Measurements from ENCODE around the gene TRAM2. TPM values are rescaled to one million over a fixed set of nuclear protein-coding genes. Genes with fewer than 3 reads are reported as not detected.

The TRAM2 gene
- total RNA-seq, 1 experiment from 2014 or later, result 21.2 TPM

GRCh38 chr6:52553158-52553557 is 23.7 kb downstream of the TRAM2 start:
- Histone ChIP-seq H3K79me2 (ENCODE audit: insufficient read depth, low read length) (no peaks in the 10 kb centered on the region), H2BK15ac (ENCODE audit: low read depth, low read length) (no peak overlapping the region), H3K4ac (ENCODE audit: low read depth, low read length) (no peak overlapping the region), H3K56ac (ENCODE audit: insufficient read length, low read depth, low read length) (no peak overlapping the region), H3K27me3 (ENCODE audit: insufficient read depth, low read length) (no peaks in the 10 kb centered on the region), H3K79me1 (ENCODE audit: insufficient read depth, low read depth, low read length, poor library complexity, severe bottlenecking) (no peaks in the 10 kb centered on the region), H3K23ac (ENCODE audit: insufficient read length, low read depth, low read length) (no peak overlapping the region), H4K5ac (ENCODE audit: insufficient read length, low read depth, low read length) (no peak overlapping the region), H3K4me2 (ENCODE audit: insufficient read depth, insufficient read length, low read length) (no peak overlapping the region), H4K8ac (replicated peaks; ENCODE audit: insufficient read length, low read depth, low read length) (no peak overlapping the region), H2AK5ac (ENCODE audit: insufficient read length, low read length) (no peak overlapping the region), H2BK20ac (ENCODE audit: low read depth, low read length, poor library complexity, severe bottlenecking) (no peak overlapping the region), H2AFZ (ENCODE audit: low read length) (no peak overlapping the region), H3K9ac (ENCODE audit: extremely low read depth, insufficient read length, low read length) (no peak overlapping the region), H3K4me1 (ENCODE audit: insufficient read depth, low read length) (peaks cover 8% of the 10 kb centered on the region; the same call in 1 of the 2 replicates), H3K27ac (ENCODE audit: insufficient read length, low read depth, low read length) (no peak overlapping the region), H2BK120ac (ENCODE audit: low read depth, low read length, poor library complexity, severe bottlenecking) (no peak overlapping the region), H4K20me1 (ENCODE audit: control insufficient read depth, insufficient read depth, insufficient read length) (no peaks in the 10 kb centered on the region), H3T11ph (ENCODE audit: low read length) (no peak overlapping the region), H2BK5ac (ENCODE audit: insufficient read length, low read length) (no peak overlapping the region), H3K23me2 (ENCODE audit: insufficient read length, low read depth, low read length, poor library complexity, severe bottlenecking) (no peaks in the 10 kb centered on the region), H3K14ac (ENCODE audit: insufficient read depth, low read length) (no peak overlapping the region), H3K18ac (ENCODE audit: insufficient read length, low read depth, low read length) (no peak overlapping the region), H3K9me3 (ENCODE audit: control insufficient read depth, low read depth, low read length) (no peaks in the 10 kb centered on the region), H4K91ac (ENCODE audit: insufficient read length, low read depth, low read length) (no peak overlapping the region), H2BK12ac (ENCODE audit: insufficient read length, low read depth, low read length) (no peak overlapping the region)
- no CpG with 5 or more reads among the region's 1 CpG for WGBS (ENCODE audit: extremely low coverage, insufficient read length, low lambda C conversion rate)
- Mint-ChIP-seq H3K9me3 (no peaks in the 10 kb centered on the region), H3K27ac (peak overlapping the region in 2 of 3 experiments; percentile 39 to 61; a peak in 4 of 7 replicates), H3K27me3 (ENCODE audit: low read depth) (no peaks in the 10 kb centered on the region), H3K4me1 (peaks cover 47 to 51% of the 10 kb centered on the region in 2 experiments), H3K36me3 (ENCODE audit: insufficient read depth in 1 of 3, low read depth in 3 of 3) (no peaks in the 10 kb centered on the region), H3K4me3 (no peak overlapping the region; a peak in 1 of 5 replicates)
- DNase-seq, result no peak
- no peak for TF ChIP-seq CTCF (conservative IDR thresholded peaks at IDR 0.05)

Data from H9 (cell line).